Liver (tissue), 9 donors: ENCODE measurements around the gene REL. TPM values are rescaled to one million over a fixed set of nuclear protein-coding genes. Genes with fewer than 3 reads are reported as not detected.

Experiments used
- DNase-seq: peaks from one replicate; pipeline ENCODE4 v3.0.0-alpha.2; 2017; ENCODE audit warnings: low spot score
- H3K27ac ChIP-seq, 2 donors: one replicate each; pipeline ENCODE4 v1.7.0; 2013; ENCODE audit warnings: inconsistent platforms in 2 of 2, low read length in 2 of 2, control low read depth in 1 of 2, low read depth in 1 of 2, mild to moderate bottlenecking in 1 of 2
- H3K27me3 ChIP-seq, 4 donors: one replicate each; pipeline versions ENCODE4 v1.6.1 to v1.7.0; 2013; ENCODE audit warnings: low read length in 3 of 4, inconsistent platforms in 1 of 4, mild to moderate bottlenecking in 1 of 4, moderate library complexity in 1 of 4; ENCODE audit not compliant: control insufficient read depth in 4 of 4, insufficient read depth in 4 of 4
- H3K36me3 ChIP-seq, 4 donors: one replicate each; pipeline versions ENCODE4 v1.6.1 to v1.7.0; 2013; ENCODE audit warnings: low read length in 3 of 4, mild to moderate bottlenecking in 3 of 4, low read depth in 1 of 4, moderate library complexity in 1 of 4; ENCODE audit not compliant: control insufficient read depth in 4 of 4, insufficient read depth in 3 of 4
- H3K4me1 ChIP-seq, 4 donors: one replicate each; pipeline versions ENCODE4 v1.6.1 to v1.7.0; 2013; ENCODE audit warnings: low read length in 3 of 4, mild to moderate bottlenecking in 3 of 4, moderate library complexity in 1 of 4; ENCODE audit not compliant: control insufficient read depth in 4 of 4, insufficient read depth in 4 of 4
- H3K4me3 ChIP-seq, 3 donors: one replicate each; pipeline versions ENCODE4 v1.6.1 to v1.7.0; 2013; ENCODE audit warnings: low read length in 3 of 3, control low read depth in 1 of 3, low read depth in 1 of 3, mild to moderate bottlenecking in 1 of 3
- H3K9ac ChIP-seq, 2 donors: one replicate each; pipeline ENCODE4 v1.7.0; 2013; ENCODE audit warnings: low read length in 2 of 2, mild to moderate bottlenecking in 2 of 2, moderate library complexity in 2 of 2, control low read depth in 1 of 2, low read depth in 1 of 2
- H3K9me3 ChIP-seq, 4 donors: one replicate each; pipeline versions ENCODE4 v1.6.1 to v1.7.0; 2013; ENCODE audit warnings: low read length in 3 of 4; ENCODE audit not compliant: control insufficient read depth in 4 of 4
- ATF3 ChIP-seq: IDR thresholded peaks from 2 replicates; pipeline ENCODE4 v1.6.1; 2016; ENCODE audit warnings: antibody characterized with exemption
- CTCF ChIP-seq: fragments of 150-350 bp; IDR thresholded peaks from 2 replicates; pipeline ENCODE4 v1.5.1; 2017; ENCODE audit warnings: improper control_type of control experiment, low read depth, low read length; ENCODE audit not compliant: missing input control
- EGR1 ChIP-seq, 2 donors: IDR thresholded peaks; 2 replicates each; pipeline ENCODE4 v1.6.1; 2016 to 2018; ENCODE audit warnings: antibody characterized with exemption in 2 of 2, low read depth in 2 of 2
- FOXA2 ChIP-seq: IDR thresholded peaks from 2 replicates; pipeline ENCODE4 v1.6.1; 2016; ENCODE audit warnings: antibody characterized with exemption
- GABPA ChIP-seq, 2 donors: IDR thresholded peaks in 1 of 2; conservative IDR thresholded peaks in 1 of 2; 2 replicates each; pipeline ENCODE4 v1.6.1; 2016; ENCODE audit warnings: antibody characterized with exemption in 2 of 2, mild to moderate bottlenecking in 1 of 2, moderate library complexity in 1 of 2
- HNF4A ChIP-seq, 2 donors: conservative IDR thresholded peaks; 2 replicates each; pipeline ENCODE4 v1.6.1; 2016; ENCODE audit warnings: antibody characterized with exemption in 2 of 2, mild to moderate bottlenecking in 2 of 2
- HNF4G ChIP-seq: IDR thresholded peaks from 2 replicates; pipeline ENCODE4 v1.6.1; 2016; ENCODE audit warnings: antibody characterized with exemption
- JUND ChIP-seq, 2 donors: IDR thresholded peaks; 2 replicates each; pipeline ENCODE4 v1.6.1; 2016; ENCODE audit warnings: antibody characterized with exemption in 2 of 2
- NR2F2 ChIP-seq: IDR thresholded peaks from 2 replicates; pipeline ENCODE4 v1.6.1; 2016; ENCODE audit warnings: antibody characterized with exemption
- RAD21 ChIP-seq, 2 donors: IDR thresholded peaks; 2 replicates each; pipeline ENCODE4 v1.6.1; 2016; ENCODE audit warnings: antibody characterized with exemption in 2 of 2, mild to moderate bottlenecking in 2 of 2
- RXRA ChIP-seq, 2 donors: IDR thresholded peaks; 2 replicates each; pipeline ENCODE4 v1.6.1; 2017 to 2018; ENCODE audit warnings: antibody characterized with exemption in 2 of 2, mild to moderate bottlenecking in 1 of 2
- TAF1 ChIP-seq: conservative IDR thresholded peaks from 2 replicates; pipeline ENCODE4 v1.6.1; 2016; ENCODE audit warnings: antibody characterized with exemption, mild to moderate bottlenecking
- YY1 ChIP-seq: IDR thresholded peaks from 2 replicates; pipeline ENCODE4 v1.6.1; 2016; ENCODE audit warnings: antibody characterized with exemption, mild to moderate bottlenecking
- WGBS: extraction: QIAGEN DNeasy Blood & Tissue Kit; methylation state at CpG from one replicate; pipeline ENCODE4 v1.1.7; 2013; 5-methylcytosine and 5-hydroxymethylcytosine counted together
- polyA plus RNA-seq, 2 donors: library from polyadenylated mRNA; stranded (reverse) in 1 of 2; unstranded in 1 of 2; fragments of 200-250 nt in 1 of 2; fragments of >200 nt in 1 of 2; fragmentation: Nextera tagmentation in 1 of 2; extraction: Ambion mirVana in 1 of 2; gene quantifications; one replicate each; pipeline versions ENCODE4 v1.2.1 to v1.2.3, GENCODE V29; 2013 to 2015
- total RNA-seq, 2 donors: library from RNA; depleted of rRNA; stranded (reverse); fragments of >200 nt; gene quantifications; one replicate each; pipeline ENCODE4 v1.2.3, GENCODE V29; 2014
- TF ChIP-seq, protein P1 (sequence below): IDR thresholded peaks from 2 replicates; pipeline ENCODE4 v1.6.1; 2016; ENCODE audit warnings: antibody characterized with exemption, mild to moderate bottlenecking
- TF ChIP-seq, protein P2 (sequence below): IDR thresholded peaks from 2 replicates; pipeline ENCODE4 v1.6.1; 2016; ENCODE audit warnings: antibody characterized with exemption
- TF ChIP-seq, protein P3 (sequence below): IDR thresholded peaks from 2 replicates; pipeline ENCODE4 v1.6.1; 2016; ENCODE audit warnings: antibody characterized with exemption
- donor health status: healthy.
- donor health status: healthy.
- donor health status: healthy.
- donor health status: healthy.
- donor health status: healthy.

Gene REL
- total and polyA plus RNA-seq, 4 donors: 1.1 to 7.0 (median 4.4) TPM

GRCh38 chr2:60960706-60961105 is 79.3 kb downstream of the REL start:
- Histone ChIP-seq H3K36me3 (peaks cover 4 to 12% (median 9%) of the 10 kb centered on the region in 4 donors), H3K4me3 (no peak overlapping the region), H3K27ac (no peak overlapping the region), H3K4me1 (no peaks in the 10 kb centered on the region), H3K9me3 (no peaks in the 10 kb centered on the region), H3K27me3 (no peaks in the 10 kb centered on the region), H3K9ac (no peak overlapping the region)
- no peak for TF ChIP-seq CTCF
- 98% methylated on average over 1 of the region's 1 CpG for WGBS
- DNase-seq: no peak

DNA sequence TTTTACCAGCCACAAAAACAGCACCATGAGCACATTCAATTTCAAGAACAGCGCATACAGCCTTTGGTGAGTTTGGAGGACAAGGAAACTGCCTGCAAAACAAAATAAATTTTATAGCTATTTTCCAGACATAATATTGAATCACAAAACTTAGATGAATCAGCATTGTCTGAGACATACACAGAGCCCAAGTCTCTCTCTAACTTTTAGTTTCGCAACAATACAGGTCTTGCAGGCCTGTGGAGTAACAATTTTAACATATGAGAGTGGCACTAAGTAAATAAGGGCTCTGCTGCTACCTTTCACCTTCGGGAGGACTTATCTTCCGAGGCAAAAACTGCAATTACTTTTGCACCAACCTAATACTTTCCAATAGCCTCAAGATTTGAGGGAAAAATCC is 80.1 kb downstream of the REL start:
- Histone ChIP-seq H3K36me3 (peaks cover 4 to 9% (median 8%) of the 10 kb centered on the region in 4 donors), H3K4me3 (no peak overlapping the region), H3K9ac (no peak overlapping the region), H3K4me1 (no peaks in the 10 kb centered on the region), H3K27me3 (no peaks in the 10 kb centered on the region), H3K27ac (no peak overlapping the region), H3K9me3 (no peaks in the 10 kb centered on the region)
- no peak for DNase-seq
- no peak for TF ChIP-seq EGR1 (IDR thresholded peaks at IDR 0.05; ENCODE audit: low read depth in 2 of 2)
- no peak for TF ChIP-seq RAD21 (IDR thresholded peaks at IDR 0.05)
- TF ChIP-seq, protein P1, sequence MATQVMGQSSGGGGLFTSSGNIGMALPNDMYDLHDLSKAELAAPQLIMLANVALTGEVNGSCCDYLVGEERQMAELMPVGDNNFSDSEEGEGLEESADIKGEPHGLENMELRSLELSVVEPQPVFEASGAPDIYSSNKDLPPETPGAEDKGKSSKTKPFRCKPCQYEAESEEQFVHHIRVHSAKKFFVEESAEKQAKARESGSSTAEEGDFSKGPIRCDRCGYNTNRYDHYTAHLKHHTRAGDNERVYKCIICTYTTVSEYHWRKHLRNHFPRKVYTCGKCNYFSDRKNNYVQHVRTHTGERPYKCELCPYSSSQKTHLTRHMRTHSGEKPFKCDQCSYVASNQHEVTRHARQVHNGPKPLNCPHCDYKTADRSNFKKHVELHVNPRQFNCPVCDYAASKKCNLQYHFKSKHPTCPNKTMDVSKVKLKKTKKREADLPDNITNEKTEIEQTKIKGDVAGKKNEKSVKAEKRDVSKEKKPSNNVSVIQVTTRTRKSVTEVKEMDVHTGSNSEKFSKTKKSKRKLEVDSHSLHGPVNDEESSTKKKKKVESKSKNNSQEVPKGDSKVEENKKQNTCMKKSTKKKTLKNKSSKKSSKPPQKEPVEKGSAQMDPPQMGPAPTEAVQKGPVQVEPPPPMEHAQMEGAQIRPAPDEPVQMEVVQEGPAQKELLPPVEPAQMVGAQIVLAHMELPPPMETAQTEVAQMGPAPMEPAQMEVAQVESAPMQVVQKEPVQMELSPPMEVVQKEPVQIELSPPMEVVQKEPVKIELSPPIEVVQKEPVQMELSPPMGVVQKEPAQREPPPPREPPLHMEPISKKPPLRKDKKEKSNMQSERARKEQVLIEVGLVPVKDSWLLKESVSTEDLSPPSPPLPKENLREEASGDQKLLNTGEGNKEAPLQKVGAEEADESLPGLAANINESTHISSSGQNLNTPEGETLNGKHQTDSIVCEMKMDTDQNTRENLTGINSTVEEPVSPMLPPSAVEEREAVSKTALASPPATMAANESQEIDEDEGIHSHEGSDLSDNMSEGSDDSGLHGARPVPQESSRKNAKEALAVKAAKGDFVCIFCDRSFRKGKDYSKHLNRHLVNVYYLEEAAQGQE: no peak
- TF ChIP-seq JUND (IDR thresholded peaks at IDR 0.05): no peak
- TF ChIP-seq, protein P2, sequence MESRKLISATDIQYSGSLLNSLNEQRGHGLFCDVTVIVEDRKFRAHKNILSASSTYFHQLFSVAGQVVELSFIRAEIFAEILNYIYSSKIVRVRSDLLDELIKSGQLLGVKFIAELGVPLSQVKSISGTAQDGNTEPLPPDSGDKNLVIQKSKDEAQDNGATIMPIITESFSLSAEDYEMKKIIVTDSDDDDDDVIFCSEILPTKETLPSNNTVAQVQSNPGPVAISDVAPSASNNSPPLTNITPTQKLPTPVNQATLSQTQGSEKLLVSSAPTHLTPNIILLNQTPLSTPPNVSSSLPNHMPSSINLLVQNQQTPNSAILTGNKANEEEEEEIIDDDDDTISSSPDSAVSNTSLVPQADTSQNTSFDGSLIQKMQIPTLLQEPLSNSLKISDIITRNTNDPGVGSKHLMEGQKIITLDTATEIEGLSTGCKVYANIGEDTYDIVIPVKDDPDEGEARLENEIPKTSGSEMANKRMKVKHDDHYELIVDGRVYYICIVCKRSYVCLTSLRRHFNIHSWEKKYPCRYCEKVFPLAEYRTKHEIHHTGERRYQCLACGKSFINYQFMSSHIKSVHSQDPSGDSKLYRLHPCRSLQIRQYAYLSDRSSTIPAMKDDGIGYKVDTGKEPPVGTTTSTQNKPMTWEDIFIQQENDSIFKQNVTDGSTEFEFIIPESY: no peak
- TF ChIP-seq HNF4G: no peak
- TF ChIP-seq RXRA (IDR thresholded peaks at IDR 0.05): no peak
- TF ChIP-seq FOXA2: no peak
- TF ChIP-seq, protein P3, sequence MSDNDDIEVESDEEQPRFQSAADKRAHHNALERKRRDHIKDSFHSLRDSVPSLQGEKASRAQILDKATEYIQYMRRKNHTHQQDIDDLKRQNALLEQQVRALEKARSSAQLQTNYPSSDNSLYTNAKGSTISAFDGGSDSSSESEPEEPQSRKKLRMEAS: no peak
- TF ChIP-seq NR2F2: no peak
- TF ChIP-seq ATF3: no peak
- TF ChIP-seq YY1: no peak
- TF ChIP-seq GABPA (IDR thresholded peaks at IDR 0.05 in 1 of 2, conservative IDR thresholded peaks at IDR 0.05 in 1 of 2): no peak
- TF ChIP-seq HNF4A (conservative IDR thresholded peaks at IDR 0.05): no peak
- no peak for TF ChIP-seq TAF1
- WGBS: 81% methylated on average over 4 of the region's 4 CpGs
